RWPE2 (cell line): ENCODE results near the gene SV2C.
A peak's percentile ranks its signal among the peaks of the same experiment; 100 is the strongest.

Experiments used
- ATAC-seq: fragments of 200-7000 bp; cut with Tn5 transposase; 3 replicates; pipeline ENCODE4 v1.9.1; 2021; ENCODE audit warnings: low read depth
- DNase-seq: peaks from one replicate; pipeline ENCODE4 v3.0.0-alpha.2; 2020; ENCODE audit warnings: low spot score
- H3K27ac ChIP-seq: fragments of 450-650 bp; 2 replicates; pipeline ENCODE4 v1.5.1; 2017; ENCODE audit warnings: mild to moderate bottlenecking; ENCODE audit not compliant: poor library complexity, severe bottlenecking
- H3K27me3 ChIP-seq: fragments of 250-450 bp; sonication (Bioruptor Pico); 2 replicates; pipeline ENCODE4 v1.5.1; 2021; ENCODE audit warnings: mild to moderate bottlenecking, moderate library complexity; ENCODE audit not compliant: insufficient read depth, poor library complexity, severe bottlenecking
- H3K36me3 ChIP-seq: fragments of 250-450 bp; sonication (Bioruptor Pico); 2 replicates; pipeline ENCODE4 v1.5.1; 2020; ENCODE audit warnings: low read depth, mild to moderate bottlenecking, moderate library complexity
- H3K4me1 ChIP-seq: fragments of 250-450 bp; sonication (Bioruptor Pico); 2 replicates; pipeline ENCODE4 v1.5.1; 2021; ENCODE audit warnings: mild to moderate bottlenecking, moderate library complexity; ENCODE audit not compliant: insufficient read depth, poor library complexity, severe bottlenecking
- H3K4me3 ChIP-seq: fragments of 250-450 bp; sonication (Bioruptor Pico); 2 replicates; pipeline ENCODE4 v1.5.1; 2021; ENCODE audit warnings: mild to moderate bottlenecking, moderate library complexity; ENCODE audit not compliant: severe bottlenecking
- H3K9me3 ChIP-seq: fragments of 250-450 bp; sonication (Bioruptor Pico); 2 replicates; pipeline ENCODE4 v1.5.1; 2021; ENCODE audit warnings: mild to moderate bottlenecking, moderate library complexity; ENCODE audit not compliant: severe bottlenecking
- TF ChIP-seq, protein P1 (sequence below): fragments of 450-650 bp; IDR thresholded peaks from one replicate; pipeline ENCODE4 v1.5.1; 2017; ENCODE audit warnings: mild to moderate bottlenecking, moderate library complexity; ENCODE audit not compliant: poor library complexity, severe bottlenecking

Gene SV2C

DNA sequence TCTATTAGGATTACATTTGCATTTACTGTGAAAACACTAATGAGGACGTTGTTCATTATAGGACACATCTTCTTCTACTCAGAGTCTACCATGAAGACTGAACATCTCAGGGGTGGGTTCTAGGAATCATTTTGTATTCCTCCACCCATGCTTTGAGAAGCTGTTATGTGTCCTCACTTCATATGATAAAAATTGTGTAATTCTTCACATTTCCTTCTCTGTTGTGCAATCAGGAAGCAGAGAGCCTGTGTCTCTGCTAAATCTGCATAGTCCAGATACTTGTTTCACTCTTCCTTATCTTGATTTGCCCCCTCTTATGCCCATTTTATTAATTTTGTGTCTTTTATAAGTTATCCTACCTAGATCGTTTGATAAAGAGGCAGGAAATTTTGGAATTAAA is 222.1 kb downstream of the SV2C start:
- H3K4me1 ChIP-seq, result no peaks in the 10 kb centered on the region
- H3K27ac ChIP-seq, result no peak overlapping the region
- ATAC-seq (no peak), DNase-seq (no peak)
- TF ChIP-seq, protein P1, sequence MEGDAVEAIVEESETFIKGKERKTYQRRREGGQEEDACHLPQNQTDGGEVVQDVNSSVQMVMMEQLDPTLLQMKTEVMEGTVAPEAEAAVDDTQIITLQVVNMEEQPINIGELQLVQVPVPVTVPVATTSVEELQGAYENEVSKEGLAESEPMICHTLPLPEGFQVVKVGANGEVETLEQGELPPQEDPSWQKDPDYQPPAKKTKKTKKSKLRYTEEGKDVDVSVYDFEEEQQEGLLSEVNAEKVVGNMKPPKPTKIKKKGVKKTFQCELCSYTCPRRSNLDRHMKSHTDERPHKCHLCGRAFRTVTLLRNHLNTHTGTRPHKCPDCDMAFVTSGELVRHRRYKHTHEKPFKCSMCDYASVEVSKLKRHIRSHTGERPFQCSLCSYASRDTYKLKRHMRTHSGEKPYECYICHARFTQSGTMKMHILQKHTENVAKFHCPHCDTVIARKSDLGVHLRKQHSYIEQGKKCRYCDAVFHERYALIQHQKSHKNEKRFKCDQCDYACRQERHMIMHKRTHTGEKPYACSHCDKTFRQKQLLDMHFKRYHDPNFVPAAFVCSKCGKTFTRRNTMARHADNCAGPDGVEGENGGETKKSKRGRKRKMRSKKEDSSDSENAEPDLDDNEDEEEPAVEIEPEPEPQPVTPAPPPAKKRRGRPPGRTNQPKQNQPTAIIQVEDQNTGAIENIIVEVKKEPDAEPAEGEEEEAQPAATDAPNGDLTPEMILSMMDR, result no peak
- no peak overlapping the region for H3K4me3 ChIP-seq
- no peaks in the 10 kb centered on the region for H3K27me3 ChIP-seq
- no peaks in the 10 kb centered on the region for H3K36me3 ChIP-seq
- no peaks in the 10 kb centered on the region for H3K9me3 ChIP-seq

DNA sequence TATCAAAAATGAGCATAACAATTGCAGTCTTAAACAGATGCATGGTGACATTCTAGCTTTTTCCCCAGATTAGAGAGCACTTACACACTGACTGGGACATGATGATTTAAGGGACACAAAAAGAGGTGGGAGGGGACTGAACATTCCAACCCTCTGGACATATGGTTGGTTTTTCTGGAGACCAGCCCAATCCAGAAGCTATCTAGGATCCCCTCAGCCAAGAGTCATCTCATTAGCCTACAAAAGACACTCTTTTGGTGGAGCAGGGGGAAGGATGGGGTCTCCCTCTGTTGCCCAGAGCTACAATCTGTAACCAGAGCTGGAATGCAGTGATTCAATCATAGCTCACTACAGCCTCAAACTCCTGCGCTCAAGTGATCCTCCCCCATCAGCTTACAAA is 222.6 kb downstream of the SV2C start:
- Histone ChIP-seq H3K4me3 (no peak overlapping the region), H3K9me3 (no peaks in the 10 kb centered on the region), H3K36me3 (no peaks in the 10 kb centered on the region), H3K27ac (no peak overlapping the region), H3K27me3 (no peaks in the 10 kb centered on the region), H3K4me1 (no peaks in the 10 kb centered on the region)
- DNase-seq (no peak), ATAC-seq (peak; percentile 37; the same call in 1 of the 3 replicates)
- TF ChIP-seq, protein P1, result no peak

DNA sequence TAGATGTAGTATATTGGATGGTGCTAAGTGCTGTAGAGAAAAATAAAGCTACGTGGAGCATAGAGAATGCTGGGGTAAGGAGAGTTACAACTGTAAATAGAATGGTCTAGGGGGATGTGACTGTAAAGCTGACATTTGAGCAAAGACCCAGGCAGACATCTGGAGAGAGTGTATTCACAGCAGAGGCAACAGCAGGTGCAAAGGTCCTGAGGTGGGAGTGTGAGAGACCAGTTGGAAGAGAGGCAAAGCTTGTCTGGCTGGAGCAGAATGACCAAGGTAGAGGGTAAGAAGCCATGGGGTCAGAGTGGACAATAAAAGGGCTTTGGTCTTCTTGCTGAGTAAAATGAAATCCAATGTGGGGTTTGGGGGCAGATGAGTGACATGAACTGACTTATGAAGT is 227.0 kb downstream of the SV2C start:
- no peaks in the 10 kb centered on the region for H3K4me1 ChIP-seq
- no peaks in the 10 kb centered on the region for H3K36me3 ChIP-seq

DNA sequence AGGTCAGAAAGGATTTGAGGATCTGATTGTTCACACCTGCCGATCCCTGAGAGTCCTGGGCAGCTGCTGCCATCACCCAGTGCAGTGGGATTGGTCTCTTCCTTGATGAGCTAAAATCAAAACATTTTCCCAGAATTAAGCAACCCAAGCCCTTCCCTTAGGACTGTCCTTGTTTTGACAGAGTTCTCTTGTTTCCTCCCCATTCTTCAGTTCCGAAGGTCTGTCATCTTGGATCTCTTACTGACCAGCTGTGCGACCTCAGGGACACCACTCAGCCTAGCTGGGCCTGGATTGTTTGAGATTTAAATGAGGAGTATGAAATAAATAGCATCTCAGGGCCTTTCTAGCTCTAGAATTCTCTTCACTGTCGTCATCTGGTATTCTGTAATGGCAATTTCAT is 229.6 kb downstream of the SV2C start:
- H3K4me3 ChIP-seq, result no peak overlapping the region
- no peak for ATAC-seq

More for the DNA sequence above, 227.0 kb downstream of the SV2C start:
- Histone ChIP-seq H3K27ac (no peak overlapping the region), H3K27me3 (no peaks in the 10 kb centered on the region), H3K4me3 (no peak overlapping the region), H3K9me3 (no peaks in the 10 kb centered on the region)
- TF ChIP-seq, protein P1, result no peak
- no peak for DNase-seq
- ATAC-seq, result no peak

DNA sequence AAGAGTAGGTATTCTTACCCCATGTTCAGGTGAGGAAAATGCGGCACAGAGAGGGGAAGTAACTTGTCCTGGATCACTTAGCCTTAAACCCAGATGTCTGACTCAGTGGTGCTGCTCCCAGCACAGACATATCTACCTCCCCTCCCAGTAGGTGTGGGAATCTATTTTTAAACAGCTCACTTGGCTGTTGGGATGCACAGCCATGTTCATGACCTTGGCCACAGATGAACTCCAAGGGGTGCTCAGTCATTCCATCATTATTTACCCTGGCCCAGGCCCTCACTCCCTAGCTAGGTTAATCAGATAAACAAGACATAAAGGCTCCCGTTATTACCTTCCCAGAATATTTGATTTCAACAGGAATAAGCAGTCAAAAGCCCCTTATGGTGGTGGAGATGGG is 231.5 kb downstream of the SV2C start:
- no peaks in the 10 kb centered on the region for H3K4me1 ChIP-seq
- H3K4me3 ChIP-seq, result no peak overlapping the region
- TF ChIP-seq, protein P1, result no peak
- H3K27me3 ChIP-seq, result no peaks in the 10 kb centered on the region
- no peaks in the 10 kb centered on the region for H3K9me3 ChIP-seq
- ATAC-seq, result no peak
- H3K36me3 ChIP-seq, result no peaks in the 10 kb centered on the region
- no peak for DNase-seq
- no peak overlapping the region for H3K27ac ChIP-seq

More for the DNA sequence above, 229.6 kb downstream of the SV2C start:
- no peak overlapping the region for H3K27ac ChIP-seq
- DNase-seq, result no peak
- H3K36me3 ChIP-seq, result no peaks in the 10 kb centered on the region
- no peaks in the 10 kb centered on the region for H3K9me3 ChIP-seq
- no peaks in the 10 kb centered on the region for H3K27me3 ChIP-seq
- TF ChIP-seq, protein P1, result no peak
- H3K4me1 ChIP-seq, result no peaks in the 10 kb centered on the region
